DOHH2 (cell line): ENCODE measurements around the gene ALK.

Experiments
- H3F3A ChIP-seq: fragments of 200-600 bp; sonication (generic), shearing (Covaris generic); 2 replicates; pipeline ENCODE4 v1.6.0; 2016; ENCODE audit warnings: antibody characterized with exemption, mild to moderate bottlenecking; ENCODE audit not compliant: control insufficient read depth, insufficient read depth
- H3K27ac ChIP-seq: fragments of 200-600 bp; sonication (generic); 2 replicates; pipeline ENCODE4 v1.5.1; 2014; ENCODE audit warnings: low read depth, mild to moderate bottlenecking, low read length, moderate library complexity
- H3K27me3 ChIP-seq: fragments of 200-600 bp; sonication (generic); 2 replicates; pipeline ENCODE4 v1.6.1; 2014; ENCODE audit warnings: mild to moderate bottlenecking, low read length, mixed read lengths; ENCODE audit not compliant: control insufficient read depth
- H3K36me3 ChIP-seq: fragments of 200-600 bp; sonication (generic); 2 replicates; pipeline ENCODE4 v1.6.1; 2014; ENCODE audit warnings: mild to moderate bottlenecking, low read length, moderate library complexity, mixed read lengths; ENCODE audit not compliant: control insufficient read depth
- H3K4me1 ChIP-seq: fragments of 200-600 bp; sonication (generic); 2 replicates; pipeline ENCODE4 v1.6.1; 2014; ENCODE audit warnings: mild to moderate bottlenecking, low read length, mixed read lengths; ENCODE audit not compliant: control insufficient read depth
- H3K4me2 ChIP-seq: fragments of 200-600 bp; sonication (generic); 2 replicates; pipeline ENCODE4 v1.6.0; 2014; ENCODE audit warnings: mild to moderate bottlenecking, low read length, moderate library complexity
- H3K4me3 ChIP-seq: fragments of 200-600 bp; sonication (generic); 2 replicates; pipeline ENCODE4 v1.5.1; 2014; ENCODE audit warnings: mild to moderate bottlenecking, low read length, mixed read lengths
- H3K79me2 ChIP-seq: fragments of 200-600 bp; sonication (generic); 2 replicates; pipeline ENCODE4 v1.6.1; 2014; ENCODE audit warnings: mild to moderate bottlenecking, low read length, mixed read lengths; ENCODE audit not compliant: control insufficient read depth
- H3K9me2 ChIP-seq: fragments of 200-600 bp; sonication (generic); replicated peaks from 2 replicates; pipeline ENCODE4 v1.6.1; 2014; ENCODE audit warnings: mild to moderate bottlenecking, low read length, mixed read lengths; ENCODE audit not compliant: control insufficient read depth
- H3K9me3 ChIP-seq: fragments of 200-600 bp; sonication (generic); 2 replicates; pipeline ENCODE4 v1.6.1; 2014; ENCODE audit warnings: antibody characterized with exemption, low read length, mixed read lengths; ENCODE audit not compliant: control insufficient read depth, insufficient read depth
- H4K20me1 ChIP-seq: fragments of 200-600 bp; sonication (generic); 2 replicates; pipeline ENCODE4 v1.6.0; 2014; ENCODE audit warnings: low read depth, mild to moderate bottlenecking, antibody characterized with exemption, low read length, moderate library complexity; ENCODE audit not compliant: control insufficient read depth, insufficient read depth
- EZH2phosphoT487 ChIP-seq: fragments of 200-600 bp; sonication (generic); IDR thresholded peaks from 2 replicates; pipeline ENCODE4 v1.6.1; 2017; ENCODE audit warnings: borderline replicate concordance, mild to moderate bottlenecking, antibody characterized with exemption, low read length, moderate library complexity, mixed read lengths
- TF ChIP-seq, protein P1 (sequence below): fragments of 200-600 bp; sonication (generic); IDR thresholded peaks from one replicate; pipeline ENCODE4 v1.5.1; 2014; ENCODE audit warnings: antibody characterized with exemption, mild to moderate bottlenecking, low read depth, low read length; ENCODE audit not compliant: poor library complexity, severe bottlenecking

The ALK gene

GRCh38 chr2:29900971-29901633 lies 20.3 kb downstream of the ALK start:
- H3K27ac ChIP-seq: no peak overlapping the region
- no peaks in the 10 kb centered on the region for H3K9me2 ChIP-seq
- H4K20me1 ChIP-seq: no peaks in the 10 kb centered on the region
- no peaks in the 10 kb centered on the region for H3K79me2 ChIP-seq
- peaks cover 21% of the 10 kb centered on the region for H3K27me3 ChIP-seq
- H3K4me2 ChIP-seq: no peak overlapping the region
- no peaks in the 10 kb centered on the region for H3K9me3 ChIP-seq
- no peaks in the 10 kb centered on the region for H3K4me1 ChIP-seq
- no peaks in the 10 kb centered on the region for H3K36me3 ChIP-seq
- no peak overlapping the region for H3K4me3 ChIP-seq
- H3F3A ChIP-seq: no peaks in the 10 kb centered on the region
- TF ChIP-seq, protein P1, sequence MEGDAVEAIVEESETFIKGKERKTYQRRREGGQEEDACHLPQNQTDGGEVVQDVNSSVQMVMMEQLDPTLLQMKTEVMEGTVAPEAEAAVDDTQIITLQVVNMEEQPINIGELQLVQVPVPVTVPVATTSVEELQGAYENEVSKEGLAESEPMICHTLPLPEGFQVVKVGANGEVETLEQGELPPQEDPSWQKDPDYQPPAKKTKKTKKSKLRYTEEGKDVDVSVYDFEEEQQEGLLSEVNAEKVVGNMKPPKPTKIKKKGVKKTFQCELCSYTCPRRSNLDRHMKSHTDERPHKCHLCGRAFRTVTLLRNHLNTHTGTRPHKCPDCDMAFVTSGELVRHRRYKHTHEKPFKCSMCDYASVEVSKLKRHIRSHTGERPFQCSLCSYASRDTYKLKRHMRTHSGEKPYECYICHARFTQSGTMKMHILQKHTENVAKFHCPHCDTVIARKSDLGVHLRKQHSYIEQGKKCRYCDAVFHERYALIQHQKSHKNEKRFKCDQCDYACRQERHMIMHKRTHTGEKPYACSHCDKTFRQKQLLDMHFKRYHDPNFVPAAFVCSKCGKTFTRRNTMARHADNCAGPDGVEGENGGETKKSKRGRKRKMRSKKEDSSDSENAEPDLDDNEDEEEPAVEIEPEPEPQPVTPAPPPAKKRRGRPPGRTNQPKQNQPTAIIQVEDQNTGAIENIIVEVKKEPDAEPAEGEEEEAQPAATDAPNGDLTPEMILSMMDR: no peak
- no peak for TF ChIP-seq EZH2phosphoT487

- Histone ChIP-seq H3K27me3 (peaks cover 14% of the 10 kb centered on the region), H3K4me2 (no peak overlapping the region), H3K4me3 (no peak overlapping the region), H3F3A (no peaks in the 10 kb centered on the region), H3K79me2 (no peaks in the 10 kb centered on the region), H4K20me1 (no peaks in the 10 kb centered on the region), H3K9me3 (no peaks in the 10 kb centered on the region), H3K27ac (no peak overlapping the region), H3K36me3 (no peaks in the 10 kb centered on the region), H3K9me2 (no peaks in the 10 kb centered on the region), H3K4me1 (no peaks in the 10 kb centered on the region)
- TF ChIP-seq, protein P1: no peak
- TF ChIP-seq EZH2phosphoT487: no peak
Measured at GRCh38 chr2:29898999-29899398, 22.4 kb downstream of the ALK start.

DNA sequence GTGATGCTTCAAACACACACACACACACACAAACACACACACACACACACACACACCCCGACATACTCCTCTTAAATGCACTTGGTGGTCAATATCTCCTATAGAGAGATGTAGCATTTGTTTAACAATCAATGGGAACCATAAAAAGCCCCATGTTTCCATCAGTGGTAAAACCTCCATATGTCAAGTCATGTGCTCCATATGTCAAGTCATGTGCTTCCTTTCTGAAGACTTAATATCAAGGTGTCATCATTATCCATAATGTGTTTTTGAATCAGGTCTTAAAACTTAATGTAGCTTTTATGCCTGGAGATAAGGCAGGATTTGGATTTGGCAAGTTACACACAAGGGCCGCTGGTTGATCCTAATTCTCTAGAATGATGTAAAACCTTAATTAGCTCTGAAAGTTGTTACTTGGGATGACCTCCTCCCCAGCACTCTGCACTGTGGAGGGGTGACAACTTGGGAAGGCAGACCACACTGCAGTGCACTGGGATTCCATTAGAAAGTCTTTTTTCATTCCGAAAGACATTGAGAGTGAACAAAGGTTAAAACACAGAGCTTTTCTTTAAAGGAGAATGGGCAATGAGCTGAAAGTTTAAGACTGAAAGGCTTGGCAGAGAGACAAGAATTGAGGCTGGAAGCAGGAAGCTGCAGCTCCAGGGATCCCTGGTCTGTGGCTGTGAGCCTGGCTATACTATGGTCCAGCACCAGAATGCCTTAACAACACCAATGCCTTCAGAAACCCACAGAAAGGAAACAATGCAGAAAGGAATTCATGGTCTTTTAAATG lies 26.4 kb downstream of the ALK start:
- H4K20me1 ChIP-seq: no peaks in the 10 kb centered on the region
- H3K9me2 ChIP-seq: no peaks in the 10 kb centered on the region
- no peak overlapping the region for H3K4me2 ChIP-seq
- no peaks in the 10 kb centered on the region for H3K9me3 ChIP-seq
- no peaks in the 10 kb centered on the region for H3F3A ChIP-seq
- TF ChIP-seq EZH2phosphoT487: no peak
- TF ChIP-seq, protein P1: no peak
- no peak overlapping the region for H3K27ac ChIP-seq
- peaks cover 11% of the 10 kb centered on the region for H3K27me3 ChIP-seq
- H3K4me3 ChIP-seq: no peak overlapping the region
- no peaks in the 10 kb centered on the region for H3K4me1 ChIP-seq
- no peaks in the 10 kb centered on the region for H3K79me2 ChIP-seq
- H3K36me3 ChIP-seq: no peaks in the 10 kb centered on the region
